ENCODE results near the gene WSCD2. TPM values are rescaled to one million over a fixed set of nuclear protein-coding genes. Genes with fewer than 3 reads are reported as not detected.

Gene WSCD2
- not detected in 2 replicates for total RNA-seq

GRCh38 chr12:108129017-108129812 is at the start of gene WSCD2:
TSS of gene WSCD2 (plus strand) at chr12:108129288. CDS start at chr12:108195833, 66,545 bp downstream.

Other genes with a start within 250 kb of the WSCD2 start
- gene CMKLR1, start 210.0 kb downstream of the WSCD2 start, total RNA-seq, result 2.9 and 5.4 TPM in 2 replicates